ENCODE data around the gene NLRP7.
"Not testable (repeated sequence)": the region's sequence is repeated elsewhere in the genome, so short reads cannot be mapped to it uniquely, and the experiment has no call there.

Gene NLRP7

GRCh38 chr19:54919646-54920563 is 27.4 kb downstream of the NLRP7 start:
- DNase-seq (ENCODE audit: low read depth) = not testable (repeated sequence)

- DNase-seq (ENCODE audit: low read depth) = no peak
Measured at GRCh38 chr19:54918499-54918898, 28.8 kb downstream of the NLRP7 start.

GRCh38 chr19:54916822-54917221 is 30.5 kb downstream of the NLRP7 start:
- DNase-seq (ENCODE audit: low read depth) = no peak

GRCh38 chr19:54907899-54908298 is 39.4 kb downstream of the NLRP7 start:
- not testable (repeated sequence) for DNase-seq (ENCODE audit: low read depth)

GRCh38 chr19:54906819-54907218 is 40.5 kb downstream of the NLRP7 start:
- no peak for DNase-seq (ENCODE audit: low read depth)

- DNase-seq (ENCODE audit: low read depth) = no peak
Measured at GRCh38 chr19:54905803-54906511, 41.4 kb downstream of the NLRP7 start, which contains the start of gene NCR1. Gene NCR1 (plus strand): TSS chr19:54906148. CDS start chr19:54906188, 40 bp downstream.

- no peak for DNase-seq (ENCODE audit: low read depth)
Measured at GRCh38 chr19:54905421-54905802, 41.9 kb downstream of the NLRP7 start.

GRCh38 chr19:54904261-54904660 is 43.1 kb downstream of the NLRP7 start:
- DNase-seq (ENCODE audit: low read depth) = not testable (repeated sequence)

GRCh38 chr19:54903303-54903702 is 44.0 kb downstream of the NLRP7 start:
- no peak for DNase-seq (ENCODE audit: low read depth)

- no peak for DNase-seq (ENCODE audit: low read depth)
Measured at GRCh38 chr19:54902061-54902460, 45.3 kb downstream of the NLRP7 start.

- DNase-seq (ENCODE audit: low read depth) = not testable (repeated sequence)
Measured at GRCh38 chr19:54901153-54901552, 46.2 kb downstream of the NLRP7 start.

GRCh38 chr19:54899646-54900045 is 47.7 kb downstream of the NLRP7 start:
- not testable (repeated sequence) for DNase-seq (ENCODE audit: low read depth)

- DNase-seq (ENCODE audit: low read depth) = not testable (repeated sequence)
Measured at GRCh38 chr19:54898685-54899084, 48.6 kb downstream of the NLRP7 start.

- DNase-seq (ENCODE audit: low read depth) = no peak
Measured at GRCh38 chr19:54896036-54896435, 51.3 kb downstream of the NLRP7 start.

GRCh38 chr19:54894106-54894505 is 53.2 kb downstream of the NLRP7 start:
- not testable (repeated sequence) for DNase-seq (ENCODE audit: low read depth)

- no peak for DNase-seq (ENCODE audit: low read depth)
Measured at GRCh38 chr19:54893406-54893805, 53.9 kb downstream of the NLRP7 start.

- no peak for DNase-seq (ENCODE audit: low read depth)
Measured at GRCh38 chr19:54889566-54889965, 57.8 kb downstream of the NLRP7 start.

- DNase-seq (ENCODE audit: low read depth) = no peak
Measured at GRCh38 chr19:54888239-54888638, 59.1 kb downstream of the NLRP7 start.

- no peak for DNase-seq (ENCODE audit: low read depth)
Measured at GRCh38 chr19:54883228-54883627, 64.1 kb downstream of the NLRP7 start.

GRCh38 chr19:54882758-54883157 is 64.6 kb downstream of the NLRP7 start:
- no peak for DNase-seq (ENCODE audit: low read depth)

GRCh38 chr19:54881884-54882283 is 65.4 kb downstream of the NLRP7 start:
- no peak for DNase-seq (ENCODE audit: low read depth)

- no peak for DNase-seq (ENCODE audit: low read depth)
Measured at GRCh38 chr19:54877471-54877870, 69.9 kb downstream of the NLRP7 start.

- no peak for DNase-seq (ENCODE audit: low read depth)
Measured at GRCh38 chr19:54875506-54875905, 71.8 kb downstream of the NLRP7 start.
